Stimulated activated CD4-positive, alpha-beta T cell treated with anti-CD3 and anti-CD28 coated beads, Interleukin-2, amount 100 ng/mL, for 48 hours (primary cell): ENCODE results near the gene RTCA.
"Not testable (repeated sequence)": the region's sequence is repeated elsewhere in the genome, so short reads cannot be mapped to it uniquely, and the experiment has no call there.

Experiments used
- DNase-seq, 2 donors: peaks; one replicate each; pipeline ENCODE4 v3.0.0-alpha.2; 2020

RTCA gene

GRCh38 chr1:100261686-100262085 is 4.3 kb upstream of the RTCA start:
- no peak for DNase-seq

- DNase-seq = not testable (repeated sequence)
These were observed 1.9 kb upstream of the RTCA start for GRCh38 chr1:100264081-100264480.

- DNase-seq = no peak
These were observed 470 bp upstream of the RTCA start for GRCh38 chr1:100265562-100265930.

GRCh38 chr1:100266741-100267140 is 725 bp downstream of the RTCA start:
- no peak for DNase-seq

- no peak for DNase-seq
These were observed 1.3 kb downstream of the RTCA start for GRCh38 chr1:100267284-100267683.

- DNase-seq = no peak
These were observed 2.2 kb downstream of the RTCA start for GRCh38 chr1:100268202-100268601.

GRCh38 chr1:100277866-100278265 is 11.8 kb downstream of the RTCA start:
- DNase-seq = no peak

GRCh38 chr1:100279358-100279923 is 13.4 kb downstream of the RTCA start:
- DNase-seq = no peak

- DNase-seq = no peak
These were observed 14.1 kb downstream of the RTCA start for GRCh38 chr1:100279954-100280682.

- no peak for DNase-seq
These were observed 18.6 kb downstream of the RTCA start for GRCh38 chr1:100284591-100284990.

GRCh38 chr1:100287162-100287561 is 21.1 kb downstream of the RTCA start:
- DNase-seq = no peak

- DNase-seq = no peak
These were observed 24.3 kb downstream of the RTCA start for GRCh38 chr1:100290291-100290690.

- DNase-seq = no peak
These were observed 26.7 kb downstream of the RTCA start for GRCh38 chr1:100292711-100293110.

GRCh38 chr1:100296140-100296539 is 30.1 kb downstream of the RTCA start:
- no peak for DNase-seq

- not testable (repeated sequence) for DNase-seq
These were observed 31.0 kb downstream of the RTCA start for GRCh38 chr1:100296997-100297396.

- no peak for DNase-seq
These were observed 32.5 kb downstream of the RTCA start for GRCh38 chr1:100298512-100298911.

GRCh38 chr1:100299521-100300222 is 33.7 kb downstream of the RTCA start:
- DNase-seq = no peak

GRCh38 chr1:100300691-100301090 is 34.7 kb downstream of the RTCA start:
- DNase-seq = no peak

- no peak for DNase-seq
These were observed 36.7 kb downstream of the RTCA start for GRCh38 chr1:100302739-100303138.

- no peak for DNase-seq
These were observed 38.2 kb downstream of the RTCA start for GRCh38 chr1:100304227-100304626.

- DNase-seq = no peak
These were observed 38.9 kb downstream of the RTCA start for GRCh38 chr1:100304921-100305320.

GRCh38 chr1:100305954-100306353 is 39.9 kb downstream of the RTCA start:
- DNase-seq = no peak

- no peak for DNase-seq
These were observed 40.8 kb downstream of the RTCA start for GRCh38 chr1:100306735-100307313.

GRCh38 chr1:100308777-100309176 is 42.8 kb downstream of the RTCA start:
- no peak for DNase-seq
